DMS 273 (cell line): ENCODE measurements around the gene PNMA1.
"Not testable (repeated sequence)": the region's sequence is repeated elsewhere in the genome, so short reads cannot be mapped to it uniquely, and the experiment has no call there.

ENCODE experiments used
- DNase-seq: peaks from one replicate; lab custom pipeline; 2025; ENCODE audit not compliant: unreplicated experiment; lab: John Stamatoyannopoulos, UW

The PNMA1 gene

GRCh38 chr14:73718418-73719251 is 4.5 kb upstream of the PNMA1 start:
- DNase-seq: no peak

- DNase-seq: no peak
These were observed 3.7 kb upstream of the PNMA1 start for GRCh38 chr14:73717711-73718417.

GRCh38 chr14:73717266-73717665 is 3.1 kb upstream of the PNMA1 start:
- peak; percentile 44 for DNase-seq

GRCh38 chr14:73715707-73716106 is 1.5 kb upstream of the PNMA1 start:
- DNase-seq: no peak

GRCh38 chr14:73714656-73715081 is 485 bp upstream of the PNMA1 start:
- DNase-seq: peak; percentile 68

GRCh38 chr14:73713206-73713802 is 880 bp downstream of the PNMA1 start:
- DNase-seq: no peak

GRCh38 chr14:73712540-73713180 is 1.5 kb downstream of the PNMA1 start:
- DNase-seq: peak; percentile 85

- no peak for DNase-seq
These were observed 2.1 kb downstream of the PNMA1 start for GRCh38 chr14:73712071-73712506.

GRCh38 chr14:73710737-73711136 is 3.4 kb downstream of the PNMA1 start:
- no peak for DNase-seq

- no peak for DNase-seq
These were observed 4.2 kb downstream of the PNMA1 start for GRCh38 chr14:73709904-73710469.

GRCh38 chr14:73708076-73708475 is 6.1 kb downstream of the PNMA1 start:
- not testable (repeated sequence) for DNase-seq

GRCh38 chr14:73700325-73700724 is 13.9 kb downstream of the PNMA1 start:
- no peak for DNase-seq

- DNase-seq: no peak
These were observed 17.5 kb downstream of the PNMA1 start for GRCh38 chr14:73696466-73697400.

GRCh38 chr14:73695997-73696396 is 18.2 kb downstream of the PNMA1 start:
- DNase-seq: no peak

- DNase-seq: no peak
These were observed 19.1 kb downstream of the PNMA1 start for GRCh38 chr14:73695082-73695481.

- no peak for DNase-seq
These were observed 20.1 kb downstream of the PNMA1 start for GRCh38 chr14:73694083-73694482.

GRCh38 chr14:73686901-73687300 is 27.3 kb downstream of the PNMA1 start:
- DNase-seq: no peak

- no peak for DNase-seq
These were observed 28.9 kb downstream of the PNMA1 start for GRCh38 chr14:73685328-73685727.

- no peak for DNase-seq
These were observed 29.6 kb downstream of the PNMA1 start for GRCh38 chr14:73684627-73685026.

- DNase-seq: no peak
These were observed 33.4 kb downstream of the PNMA1 start for GRCh38 chr14:73680821-73681220.
